Endodermal cell (in vitro differentiated cells): Measurements from ENCODE around the gene HOXC4. TPM values are rescaled to one million over a fixed set of nuclear protein-coding genes. Genes with fewer than 3 reads are reported as not detected.
A peak's percentile ranks its signal among the peaks of the same experiment; 100 is the strongest.

ENCODE experiments used
- DNase-seq: peaks from one replicate; pipeline ENCODE4 v3.0.0-alpha.2; 2017
- H3K27ac ChIP-seq: 2 replicates; pipeline ENCODE4 v1.5.1; 2013; ENCODE audit warnings: mild to moderate bottlenecking, low read depth, low read length, moderate library complexity
- H3K27me3 ChIP-seq: 2 replicates; pipeline ENCODE4 v1.6.1; 2013; ENCODE audit warnings: mild to moderate bottlenecking, low read length, moderate library complexity; ENCODE audit not compliant: insufficient read depth, control insufficient read depth, poor library complexity, severe bottlenecking
- H3K36me3 ChIP-seq: 2 replicates; pipeline ENCODE4 v1.7.0; 2013; ENCODE audit warnings: mild to moderate bottlenecking, low read length, moderate library complexity; ENCODE audit not compliant: control insufficient read depth, insufficient read depth
- H3K4me1 ChIP-seq: one replicate; pipeline ENCODE4 v1.7.0; 2013; ENCODE audit warnings: low read length; ENCODE audit not compliant: control insufficient read depth, insufficient read depth
- H3K4me3 ChIP-seq: 2 replicates; pipeline ENCODE4 v1.5.1; 2013; ENCODE audit warnings: mild to moderate bottlenecking, low read length, moderate library complexity
- H3K9ac ChIP-seq: 2 replicates; pipeline ENCODE4 v1.6.1; 2013; ENCODE audit warnings: mild to moderate bottlenecking, low read length, moderate library complexity; ENCODE audit not compliant: poor library complexity, severe bottlenecking; ENCODE audit errors: extremely low read depth
- H3K9me3 ChIP-seq: 2 replicates; pipeline ENCODE4 v1.6.1; 2013; ENCODE audit warnings: mild to moderate bottlenecking, low read length, moderate library complexity; ENCODE audit not compliant: control insufficient read depth
- H3K27ac Mint-ChIP-seq: 2 replicates; pipeline ENCODE4 v1.8.0; 2020; ENCODE audit warnings: mixed read lengths
- H3K27me3 Mint-ChIP-seq: 2 replicates; pipeline ENCODE4 v1.8.0; 2021; ENCODE audit warnings: mild to moderate bottlenecking, mixed read lengths; ENCODE audit not compliant: insufficient read depth
- H3K36me3 Mint-ChIP-seq: 2 replicates; pipeline ENCODE4 v1.8.0; 2020; ENCODE audit warnings: low read depth, mixed read lengths
- H3K4me1 Mint-ChIP-seq: 2 replicates; pipeline ENCODE4 v1.8.0; 2020; ENCODE audit warnings: mixed read lengths
- H3K4me3 Mint-ChIP-seq: 2 replicates; pipeline ENCODE4 v1.8.0; 2020; ENCODE audit warnings: mild to moderate bottlenecking, moderate library complexity, mixed read lengths
- H3K9me3 Mint-ChIP-seq: 2 replicates; pipeline ENCODE4 v1.8.0; 2020; ENCODE audit warnings: mild to moderate bottlenecking, mixed read lengths
- CTCF ChIP-seq: fragments of 200-600 bp; sonication (generic); conservative IDR thresholded peaks from 2 replicates; pipeline ENCODE4 v1.5.0; 2021; ENCODE audit warnings: antibody characterized with exemption, mild to moderate bottlenecking
- WGBS, 2 experiments: methylation state at CpG; one replicate each; pipeline versions ENCODE4 v1.1.5 to v1.1.7; 2013; ENCODE audit warnings: missing lambda C conversion rate in 2 of 2, mixed read lengths in 1 of 2; ENCODE audit not compliant: insufficient coverage in 1 of 2, insufficient read length in 1 of 2; 5-methylcytosine and 5-hydroxymethylcytosine counted together
- total RNA-seq, 2 donors: library from RNA; stranded (reverse); fragmentation: NEBNext Ultra II Directional in 1 of 2; extraction: Animal tissue kit (Norgen Biotek cat#: 25700) in 1 of 2; gene quantifications; 2 replicates in 1 of 2; 3 replicates in 1 of 2; pipeline ENCODE4 v1.2.1, GENCODE V29; 2021

HOXC4 gene
- total RNA-seq, 2 donors from 2014 or later = not detected

GRCh38 chr12:54005531-54005852, 48.1 kb upstream of the HOXC4 start:
- Histone ChIP-seq H3K9me3 (no peaks in the 10 kb centered on the region), H3K27me3 (peaks cover 99% of the 10 kb centered on the region), H3K36me3 (no peaks in the 10 kb centered on the region), H3K27ac (no peak overlapping the region), H3K4me1 (no peaks in the 10 kb centered on the region), H3K4me3 (no peak overlapping the region), H3K9ac (no peak overlapping the region)
- H3K9me3 Mint-ChIP-seq = no peaks in the 10 kb centered on the region
- no peak overlapping the region for H3K27ac Mint-ChIP-seq
- H3K4me1 Mint-ChIP-seq = peaks cover 3% of the 10 kb centered on the region
- peaks cover 99% of the 10 kb centered on the region for H3K27me3 Mint-ChIP-seq
- H3K4me3 Mint-ChIP-seq = no peak overlapping the region
- peak; percentile 73 for DNase-seq
- no peaks in the 10 kb centered on the region for H3K36me3 Mint-ChIP-seq
- 7 to 11% methylated on average over 19 to 26 of the region's 26 CpGs for WGBS, 2 experiments
- TF ChIP-seq CTCF = no peak

GRCh38 chr12:54005853-54006558, 47.6 kb upstream of the HOXC4 start:
- TF ChIP-seq CTCF = peak; percentile 95
- no peaks in the 10 kb centered on the region for H3K36me3 ChIP-seq
- WGBS, 2 experiments = 10 to 15% methylated on average over 28 to 39 of the region's 39 CpGs
- H3K4me3 ChIP-seq = no peak overlapping the region
- H3K9ac ChIP-seq = no peak overlapping the region
- no peaks in the 10 kb centered on the region for H3K9me3 ChIP-seq
- peaks cover 99% of the 10 kb centered on the region for H3K27me3 ChIP-seq
- peak; percentile 99 for DNase-seq
- Mint-ChIP-seq H3K4me3 (no peak overlapping the region), H3K4me1 (peaks cover 3% of the 10 kb centered on the region), H3K9me3 (no peaks in the 10 kb centered on the region), H3K36me3 (no peaks in the 10 kb centered on the region), H3K27me3 (peaks cover 99% of the 10 kb centered on the region), H3K27ac (no peak overlapping the region)
- no peaks in the 10 kb centered on the region for H3K4me1 ChIP-seq
- H3K27ac ChIP-seq = no peak overlapping the region

- H3K4me1 ChIP-seq = no peaks in the 10 kb centered on the region
- H3K27ac Mint-ChIP-seq = no peak overlapping the region
- no peaks in the 10 kb centered on the region for H3K9me3 Mint-ChIP-seq
- H3K27ac ChIP-seq = no peak overlapping the region
- peaks cover 3% of the 10 kb centered on the region for H3K4me1 Mint-ChIP-seq
- H3K36me3 Mint-ChIP-seq = no peaks in the 10 kb centered on the region
- H3K27me3 ChIP-seq = peaks cover 99% of the 10 kb centered on the region
- H3K27me3 Mint-ChIP-seq = peaks cover 99% of the 10 kb centered on the region
- H3K4me3 Mint-ChIP-seq = no peak overlapping the region
- no peak overlapping the region for H3K9ac ChIP-seq
- no peak for DNase-seq
- no peaks in the 10 kb centered on the region for H3K36me3 ChIP-seq
- no peak for TF ChIP-seq CTCF
- no peaks in the 10 kb centered on the region for H3K9me3 ChIP-seq
- 35 to 36% methylated on average over 9 to 22 of the region's 22 CpGs for WGBS, 2 experiments
- H3K4me3 ChIP-seq = no peak overlapping the region
Observed at GRCh38 chr12:54006559-54007220, 46.9 kb upstream of the HOXC4 start.
